Measurements from ENCODE around the gene ANO10.
"Not testable (repeated sequence)": the region's sequence is repeated elsewhere in the genome, so short reads cannot be mapped to it uniquely, and the experiment has no call there.

Gene ANO10

DNA sequence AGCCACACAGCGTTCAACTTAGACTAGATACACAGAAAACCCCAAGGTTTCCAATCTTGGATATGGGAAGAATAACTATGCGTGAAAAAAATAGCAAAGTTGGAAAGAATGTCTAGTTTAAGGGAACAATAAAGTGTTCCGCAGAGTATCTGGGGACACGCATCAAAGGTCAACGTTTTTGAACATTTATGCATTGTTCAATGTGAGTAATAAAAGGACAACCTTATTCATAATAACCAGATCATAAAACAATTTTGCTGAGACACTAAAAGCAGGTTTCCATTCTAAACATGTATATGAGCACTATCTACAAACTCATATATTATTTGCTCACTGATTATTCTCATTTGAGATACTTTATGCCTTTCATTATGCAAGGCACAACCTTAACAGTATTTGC, 7.8 kb downstream of the ANO10 start:
- DNase-seq (ENCODE audit: low spot score in 2 of 2), result no peak
- H3K36me3 ChIP-seq (replicated peaks), result no peaks in the 10 kb centered on the region
- in situ Hi-C loops (cut with MboI; ENCODE audit: low sequenced_read_pairs), result no loop called here
- H3K4me3 ChIP-seq, result no peak overlapping the region
- no peaks in the 10 kb centered on the region for H3K27me3 ChIP-seq (ENCODE audit: low read depth)
- peaks cover 13% of the 10 kb centered on the region for H3K4me1 ChIP-seq
- H3K9me3 ChIP-seq, result no peaks in the 10 kb centered on the region

DNA sequence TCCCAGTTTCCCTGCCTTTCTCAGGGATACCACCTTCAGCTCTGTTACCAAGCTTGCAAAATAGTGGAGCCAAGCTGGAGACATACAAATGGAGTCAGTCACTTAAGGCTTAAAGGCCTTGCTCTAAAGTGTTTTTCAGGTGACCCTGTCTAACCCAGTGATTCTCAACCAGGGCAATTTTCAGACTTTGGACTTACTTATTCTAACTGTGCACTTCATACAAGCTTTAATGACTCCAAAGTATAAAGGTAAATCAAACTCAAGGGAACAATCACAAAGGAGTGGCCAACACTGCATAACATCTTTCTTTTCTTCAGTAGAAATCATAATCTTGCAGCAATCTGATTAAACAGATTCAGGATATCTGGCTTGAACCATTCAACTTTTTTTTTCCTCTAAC, 9.4 kb downstream of the ANO10 start:
- in situ Hi-C loops (cut with MboI; ENCODE audit: low sequenced_read_pairs), result no loop called here
- Histone ChIP-seq H3K27me3 (ENCODE audit: low read depth) (no peaks in the 10 kb centered on the region), H3K4me1 (peaks cover 5% of the 10 kb centered on the region), H3K36me3 (replicated peaks) (no peaks in the 10 kb centered on the region), H3K4me3 (no peak overlapping the region), H3K9me3 (no peaks in the 10 kb centered on the region)
- DNase-seq (ENCODE audit: low spot score in 2 of 2), result no peak

- DNase-seq (ENCODE audit: low spot score in 2 of 2), result no peak
- in situ Hi-C loops (cut with MboI; ENCODE audit: low sequenced_read_pairs), result no loop called here
- no peaks in the 10 kb centered on the region for H3K27me3 ChIP-seq (ENCODE audit: low read depth)
Measured at GRCh38 chr3:43609406-43609805, 12.4 kb downstream of the ANO10 start.

DNA sequence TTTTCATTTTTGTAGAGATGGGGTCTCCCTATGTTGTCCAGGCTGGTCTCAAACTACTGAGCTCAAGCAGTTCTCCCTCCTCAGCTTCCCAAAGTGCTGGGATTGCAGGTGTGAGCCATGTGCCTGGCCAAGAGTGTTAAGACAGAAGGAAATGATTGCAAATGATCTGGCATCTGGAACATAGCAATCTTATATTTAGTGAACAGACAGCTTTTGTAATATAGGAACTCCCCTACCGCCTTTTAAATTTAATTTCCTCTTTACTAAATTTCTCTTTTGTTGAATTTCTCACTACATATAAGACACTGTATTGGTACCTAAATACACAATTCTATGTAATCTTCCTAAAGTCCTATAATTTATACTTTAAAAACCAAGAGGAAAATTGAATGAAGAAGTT, 13.1 kb downstream of the ANO10 start:
- H3K4me1 ChIP-seq, result peaks cover 6% of the 10 kb centered on the region; the same call in 1 of the 2 replicates
- no peaks in the 10 kb centered on the region for H3K27me3 ChIP-seq (ENCODE audit: low read depth)
- in situ Hi-C loops (cut with MboI; ENCODE audit: low sequenced_read_pairs), result no loop called here
- no peaks in the 10 kb centered on the region for H3K9me3 ChIP-seq
- DNase-seq (ENCODE audit: low spot score in 2 of 2), result no peak
- H3K36me3 ChIP-seq (replicated peaks), result no peaks in the 10 kb centered on the region
- no peak overlapping the region for H3K4me3 ChIP-seq

More at GRCh38 chr3:43609406-43609805, 12.4 kb downstream of the ANO10 start:
- peaks cover 6% of the 10 kb centered on the region for H3K4me1 ChIP-seq
- no peaks in the 10 kb centered on the region for H3K9me3 ChIP-seq
- no peak overlapping the region for H3K4me3 ChIP-seq
- no peaks in the 10 kb centered on the region for H3K36me3 ChIP-seq (replicated peaks)

DNA sequence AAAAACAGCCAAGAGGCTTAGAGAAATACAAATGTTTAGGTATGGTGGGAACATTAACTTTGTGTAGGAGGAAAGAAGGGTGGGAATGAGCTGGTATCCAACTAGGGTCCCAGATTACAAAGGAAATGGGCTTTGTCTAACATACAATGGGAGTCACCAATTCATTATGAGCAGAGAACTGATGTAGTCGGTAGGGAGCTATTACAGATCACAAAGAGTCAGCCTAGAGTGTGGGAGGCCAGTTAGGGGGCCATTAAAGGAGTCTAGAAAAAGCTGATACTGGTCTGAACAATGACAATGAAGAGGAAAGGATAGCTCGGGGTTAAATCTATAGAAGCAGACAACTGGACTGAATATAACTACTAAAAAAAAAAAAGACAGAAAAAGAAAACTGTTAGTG, 15.5 kb downstream of the ANO10 start:
- in situ Hi-C loops (cut with MboI; ENCODE audit: low sequenced_read_pairs), result no loop called here
- Histone ChIP-seq H3K36me3 (replicated peaks) (no peaks in the 10 kb centered on the region), H3K4me3 (no peak overlapping the region), H3K27me3 (ENCODE audit: low read depth) (no peaks in the 10 kb centered on the region), H3K9me3 (no peaks in the 10 kb centered on the region), H3K4me1 (peaks cover 6% of the 10 kb centered on the region; the same call in 1 of the 2 replicates)
- peak in 1 of 2 experiments; percentile 2 for DNase-seq (ENCODE audit: low spot score in 2 of 2)

- H3K9me3 ChIP-seq; H3K4me1 ChIP-seq; H3K27me3 ChIP-seq (ENCODE audit: low read depth); H3K4me3 ChIP-seq; in situ Hi-C loops (cut with MboI; ENCODE audit: low sequenced_read_pairs); DNase-seq (ENCODE audit: low spot score in 2 of 2); H3K36me3 ChIP-seq (replicated peaks): not testable (repeated sequence)
Measured at GRCh38 chr3:43599959-43600358, 21.9 kb downstream of the ANO10 start.

- in situ Hi-C loops (cut with MboI; ENCODE audit: low sequenced_read_pairs), result no loop called here
- no peaks in the 10 kb centered on the region for H3K4me1 ChIP-seq
- DNase-seq (ENCODE audit: low spot score in 2 of 2), result no peak
- 0 out of 2 replicates have a peak, but pooled peaks cover 2% of the 10 kb centered on the region for H3K9me3 ChIP-seq
- H3K36me3 ChIP-seq (replicated peaks), result no peaks in the 10 kb centered on the region
- no peak overlapping the region for H3K4me3 ChIP-seq
- H3K27me3 ChIP-seq (ENCODE audit: low read depth), result no peaks in the 10 kb centered on the region
Measured at GRCh38 chr3:43597961-43598360, 23.9 kb downstream of the ANO10 start.

GRCh38 chr3:43596178-43596577, 25.6 kb downstream of the ANO10 start:
- DNase-seq (ENCODE audit: low spot score in 2 of 2); H3K4me1 ChIP-seq; H3K27me3 ChIP-seq (ENCODE audit: low read depth); in situ Hi-C loops (cut with MboI; ENCODE audit: low sequenced_read_pairs); H3K4me3 ChIP-seq; H3K9me3 ChIP-seq; H3K36me3 ChIP-seq (replicated peaks): not testable (repeated sequence)

GRCh38 chr3:43595280-43595679, 26.5 kb downstream of the ANO10 start:
- DNase-seq (ENCODE audit: low spot score in 2 of 2); H3K36me3 ChIP-seq (replicated peaks); H3K27me3 ChIP-seq (ENCODE audit: low read depth); H3K9me3 ChIP-seq; in situ Hi-C loops (cut with MboI; ENCODE audit: low sequenced_read_pairs); H3K4me3 ChIP-seq; H3K4me1 ChIP-seq: not testable (repeated sequence)

DNA sequence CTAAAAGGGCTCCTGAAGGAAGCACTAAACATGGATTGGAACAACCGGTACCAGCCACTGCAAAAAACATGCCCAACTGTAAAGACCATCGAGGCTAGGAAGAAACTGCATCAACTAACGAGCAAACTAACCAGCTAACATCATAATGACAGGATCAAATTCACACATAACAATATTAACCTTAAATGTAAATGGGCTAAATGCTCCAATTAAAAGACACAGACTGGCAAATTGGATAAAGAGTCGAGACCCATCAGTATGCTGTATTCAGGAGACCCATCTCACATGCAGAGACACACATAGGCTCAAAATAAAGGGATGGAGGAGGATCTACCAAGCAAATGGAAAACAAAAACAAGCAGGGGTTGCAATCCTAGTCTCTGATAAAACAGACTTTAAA, 28.2 kb downstream of the ANO10 start:
- H3K4me3 ChIP-seq; H3K9me3 ChIP-seq; H3K4me1 ChIP-seq; H3K36me3 ChIP-seq (replicated peaks); DNase-seq (ENCODE audit: low spot score in 2 of 2); H3K27me3 ChIP-seq (ENCODE audit: low read depth); in situ Hi-C loops (cut with MboI; ENCODE audit: low sequenced_read_pairs): not testable (repeated sequence)

- in situ Hi-C loops (cut with MboI; ENCODE audit: low sequenced_read_pairs), result not testable (repeated sequence)
Measured at GRCh38 chr3:43591866-43592265, 29.9 kb downstream of the ANO10 start.

GRCh38 chr3:43587303-43587702, 34.5 kb downstream of the ANO10 start:
- no peak for DNase-seq (ENCODE audit: low spot score in 2 of 2)
- H3K4me1 ChIP-seq, result no peaks in the 10 kb centered on the region
- in situ Hi-C loops (cut with MboI; ENCODE audit: low sequenced_read_pairs), result no loop called here

More at GRCh38 chr3:43591866-43592265, 29.9 kb downstream of the ANO10 start:
- H3K4me3 ChIP-seq; H3K4me1 ChIP-seq; H3K9me3 ChIP-seq; H3K36me3 ChIP-seq (replicated peaks); H3K27me3 ChIP-seq (ENCODE audit: low read depth): not testable (repeated sequence)
- DNase-seq (ENCODE audit: low spot score in 2 of 2), result peak in 1 of 2 experiments; percentile 11

DNA sequence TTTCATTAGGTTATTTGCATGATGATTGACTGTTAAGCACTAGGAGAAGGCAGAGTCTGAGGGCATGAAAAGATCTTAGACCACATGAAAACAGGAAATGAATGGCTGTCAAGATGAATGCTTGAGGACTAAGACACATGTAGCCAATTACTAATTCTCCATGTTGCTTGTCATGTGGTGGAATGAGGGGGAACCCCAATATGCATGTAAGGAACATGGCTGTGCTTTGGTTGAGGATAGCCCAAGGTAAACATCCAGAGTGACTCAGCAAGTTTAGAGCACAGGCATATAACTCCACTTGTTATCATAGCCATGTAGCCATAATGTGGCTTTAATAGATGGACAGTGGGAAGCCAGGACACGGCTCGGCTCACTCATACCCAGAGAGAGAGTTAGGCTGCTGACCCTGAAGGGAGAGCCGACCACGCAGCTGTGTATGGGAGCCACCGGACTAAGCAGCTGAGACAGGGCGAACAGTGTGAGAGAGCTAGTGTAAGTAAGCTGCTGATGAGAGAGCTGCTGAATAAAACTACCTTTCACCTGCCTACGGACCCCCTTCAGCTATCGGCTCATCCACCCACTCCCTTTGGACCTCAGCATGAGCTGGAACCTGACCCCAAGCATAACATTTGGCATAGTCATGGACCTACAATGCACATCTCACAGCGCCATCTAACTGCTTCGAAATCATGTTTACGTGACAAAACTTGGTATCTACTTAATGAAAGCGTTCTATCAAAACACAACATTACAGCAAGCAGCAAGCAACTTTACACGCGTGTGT, 37.6 kb downstream of the ANO10 start:
- no peaks in the 10 kb centered on the region for H3K9me3 ChIP-seq
- in situ Hi-C loops (cut with MboI; ENCODE audit: low sequenced_read_pairs), result no loop called here
- no peaks in the 10 kb centered on the region for H3K4me1 ChIP-seq

More at GRCh38 chr3:43587303-43587702, 34.5 kb downstream of the ANO10 start:
- no peaks in the 10 kb centered on the region for H3K36me3 ChIP-seq (replicated peaks)
- no peaks in the 10 kb centered on the region for H3K27me3 ChIP-seq (ENCODE audit: low read depth)
- H3K9me3 ChIP-seq, result no peaks in the 10 kb centered on the region
- no peak overlapping the region for H3K4me3 ChIP-seq

DNA sequence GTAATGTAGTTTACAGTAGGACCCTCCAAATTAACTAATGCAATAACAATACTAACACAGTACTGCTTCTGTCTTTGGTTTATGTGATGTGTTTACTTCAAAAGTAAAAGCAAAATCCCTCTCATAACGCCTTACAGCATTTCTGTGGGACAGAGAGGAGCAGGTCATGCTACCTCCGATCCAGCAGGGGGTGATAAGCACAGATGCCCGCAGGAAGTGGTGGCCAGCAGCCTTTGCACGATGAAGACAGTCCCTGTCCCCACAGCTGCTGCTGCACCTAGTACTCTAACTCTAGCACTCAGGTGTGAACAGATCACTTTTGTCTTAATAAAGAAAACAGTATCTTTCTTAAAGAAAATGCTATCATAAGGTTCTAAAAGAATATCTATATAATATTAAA, 38.3 kb downstream of the ANO10 start:
- DNase-seq (ENCODE audit: low spot score in 2 of 2), result peak in 1 of 2 experiments; percentile 9
- in situ Hi-C loops (cut with MboI; ENCODE audit: low sequenced_read_pairs), result no loop called here

More for the DNA sequence above, 37.6 kb downstream of the ANO10 start:
- Histone ChIP-seq H3K27me3 (ENCODE audit: low read depth) (no peaks in the 10 kb centered on the region), H3K4me3 (no peak overlapping the region), H3K36me3 (replicated peaks) (no peaks in the 10 kb centered on the region)
- DNase-seq (ENCODE audit: low spot score in 2 of 2), result no peak

DNA sequence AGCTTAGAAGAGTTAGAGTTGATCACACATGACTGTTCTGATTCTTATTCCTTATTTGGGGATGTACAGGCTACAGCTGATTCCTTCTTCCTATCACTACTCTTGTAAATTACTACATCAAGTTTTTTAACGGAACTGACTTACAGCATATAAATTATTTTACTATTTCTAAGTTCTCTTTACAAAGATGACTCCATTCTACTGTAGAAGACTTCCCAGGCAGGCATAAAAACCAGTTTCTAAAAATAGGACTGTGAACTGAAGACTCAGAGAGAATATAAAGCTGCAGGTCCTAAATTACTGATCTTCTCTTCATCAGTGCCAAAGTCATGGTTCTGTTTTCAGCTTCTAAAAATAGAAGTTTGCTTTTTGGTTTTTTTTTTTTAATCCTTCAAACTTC, 38.9 kb downstream of the ANO10 start:
- no peak for DNase-seq (ENCODE audit: low spot score in 2 of 2)
- in situ Hi-C loops (cut with MboI; ENCODE audit: low sequenced_read_pairs), result no loop called here
- H3K36me3 ChIP-seq (replicated peaks), result no peaks in the 10 kb centered on the region

More for the DNA sequence above, 38.3 kb downstream of the ANO10 start:
- H3K4me3 ChIP-seq, result no peak overlapping the region
- no peaks in the 10 kb centered on the region for H3K4me1 ChIP-seq
- H3K36me3 ChIP-seq (replicated peaks), result no peaks in the 10 kb centered on the region
- H3K27me3 ChIP-seq (ENCODE audit: low read depth), result no peaks in the 10 kb centered on the region
- H3K9me3 ChIP-seq, result no peaks in the 10 kb centered on the region

More for the DNA sequence above, 38.9 kb downstream of the ANO10 start:
- Histone ChIP-seq H3K4me3 (no peak overlapping the region), H3K9me3 (no peaks in the 10 kb centered on the region), H3K27me3 (ENCODE audit: low read depth) (no peaks in the 10 kb centered on the region), H3K4me1 (no peaks in the 10 kb centered on the region)

All from HAP-1 (cell line).